Activated B cell treated with CpG ODN at 0.5 μM for 24 hours (primary cell): ENCODE measurements around the gene RNF26. TPM values are rescaled to one million over a fixed set of nuclear protein-coding genes. Genes with fewer than 3 reads are reported as not detected.

Experiments
- ATAC-seq: fragments of 200-7000 bp; cut with Tn5 transposase; one replicate; pipeline ENCODE4 v1.10.0; 2021; ENCODE audit warnings: low read depth, mild to moderate bottlenecking, moderate library complexity
- CTCF ChIA-PET: fragments of 350-600 bp; sonication (Branson Sonifier 250); formaldehyde crosslinking; loops from one replicate; lab custom pipeline; 2021; ENCODE audit warnings: antibody characterized with exemption; lab: Charles Lee
- POLR2A ChIA-PET: fragments of 350-600 bp; sonication (Branson Sonifier 250); formaldehyde crosslinking; loops from one replicate; lab custom pipeline; 2021; ENCODE audit warnings: antibody characterized with exemption; lab: Charles Lee
- DNase-seq: peaks from one replicate; pipeline ENCODE4 v3.0.0; 2022
- H3K27ac Mint-ChIP-seq: one replicate; pipeline ENCODE4 v1.8.0; 2020; ENCODE audit warnings: mixed read lengths
- H3K27me3 Mint-ChIP-seq: one replicate; pipeline ENCODE4 v1.8.0; 2021; ENCODE audit warnings: mixed read lengths
- H3K36me3 Mint-ChIP-seq: one replicate; pipeline ENCODE4 v1.8.0; 2021; ENCODE audit warnings: low read depth, mixed read lengths
- H3K4me1 Mint-ChIP-seq: one replicate; pipeline ENCODE4 v1.8.0; 2021; ENCODE audit warnings: mixed read lengths
- H3K4me3 Mint-ChIP-seq: one replicate; pipeline ENCODE4 v1.8.0; 2020; ENCODE audit warnings: mild to moderate bottlenecking, mixed read lengths
- H3K9me3 Mint-ChIP-seq: one replicate; pipeline ENCODE4 v1.8.0; 2020; ENCODE audit warnings: mixed read lengths
- intact Hi-C: fragments of 100-400 bp; cut with micrococcal nuclease; formaldehyde crosslinking; loops from one replicate; pipeline ENCODE4 v1.15.1; 2024
- total RNA-seq: library from RNA; stranded (reverse); gene quantifications from 2 replicates; pipeline ENCODE4 v1.2.3, GENCODE V29; 2022
- TF ChIP-seq, protein P1 (sequence below): fragments of 200-600 bp; IDR thresholded peaks from one replicate; pipeline ENCODE4 v1.8.0; 2022; ENCODE audit warnings: antibody characterized with exemption, mild to moderate bottlenecking

The RNF26 gene
- total RNA-seq, 1 donor from 2014 or later: 21.2 TPM

DNA sequence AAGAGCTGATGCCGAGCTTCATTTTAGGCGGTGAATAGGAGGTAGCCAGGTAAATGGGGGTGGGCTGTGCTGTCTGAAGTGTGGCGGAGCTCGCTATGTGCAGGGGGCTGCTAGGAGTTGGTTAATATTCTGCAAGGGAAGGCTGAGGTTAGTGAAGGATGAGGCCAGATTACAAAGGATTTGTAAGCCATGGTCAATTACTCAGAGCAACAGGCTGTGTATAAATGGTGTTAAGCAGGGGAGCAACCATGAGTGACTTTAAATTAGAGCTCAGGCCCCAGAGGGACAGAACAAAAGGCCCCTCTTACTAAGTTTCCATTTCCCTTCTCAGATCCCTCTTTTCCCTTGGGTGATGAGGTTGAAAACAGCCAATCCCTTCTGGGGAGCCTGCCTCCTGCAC, 10.1 kb upstream of the RNF26 start:
- no peak for DNase-seq
- H3K27me3 Mint-ChIP-seq: peaks cover 6% of the 10 kb centered on the region
- CTCF ChIA-PET: interaction anchor here (1.1 to 4.6 kb wide), 7 partner anchors 8 to 155 kb away, joined by 3 to 38 read pairs (median 7); partner anchors contain the start of gene RNF26
- H3K4me3 Mint-ChIP-seq: no peak overlapping the region
- intact Hi-C loops: no loop called here
- TF ChIP-seq, protein P1, sequence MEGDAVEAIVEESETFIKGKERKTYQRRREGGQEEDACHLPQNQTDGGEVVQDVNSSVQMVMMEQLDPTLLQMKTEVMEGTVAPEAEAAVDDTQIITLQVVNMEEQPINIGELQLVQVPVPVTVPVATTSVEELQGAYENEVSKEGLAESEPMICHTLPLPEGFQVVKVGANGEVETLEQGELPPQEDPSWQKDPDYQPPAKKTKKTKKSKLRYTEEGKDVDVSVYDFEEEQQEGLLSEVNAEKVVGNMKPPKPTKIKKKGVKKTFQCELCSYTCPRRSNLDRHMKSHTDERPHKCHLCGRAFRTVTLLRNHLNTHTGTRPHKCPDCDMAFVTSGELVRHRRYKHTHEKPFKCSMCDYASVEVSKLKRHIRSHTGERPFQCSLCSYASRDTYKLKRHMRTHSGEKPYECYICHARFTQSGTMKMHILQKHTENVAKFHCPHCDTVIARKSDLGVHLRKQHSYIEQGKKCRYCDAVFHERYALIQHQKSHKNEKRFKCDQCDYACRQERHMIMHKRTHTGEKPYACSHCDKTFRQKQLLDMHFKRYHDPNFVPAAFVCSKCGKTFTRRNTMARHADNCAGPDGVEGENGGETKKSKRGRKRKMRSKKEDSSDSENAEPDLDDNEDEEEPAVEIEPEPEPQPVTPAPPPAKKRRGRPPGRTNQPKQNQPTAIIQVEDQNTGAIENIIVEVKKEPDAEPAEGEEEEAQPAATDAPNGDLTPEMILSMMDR: no peak
- H3K4me1 Mint-ChIP-seq: peaks cover 24% of the 10 kb centered on the region
- POLR2A ChIA-PET: interaction anchor here (0.8 to 1.3 kb wide), 2 partner anchors 118 to 306 kb away, joined by 3 to 5 read pairs; partner anchors contain the start of genes CBL, RPS25 and TRAPPC4
- ATAC-seq: no peak
- no peak overlapping the region for H3K27ac Mint-ChIP-seq
- H3K9me3 Mint-ChIP-seq: no peaks in the 10 kb centered on the region
- H3K36me3 Mint-ChIP-seq: no peaks in the 10 kb centered on the region

- peaks cover 9% of the 10 kb centered on the region for H3K4me1 Mint-ChIP-seq
- POLR2A ChIA-PET: no interaction called here
- TF ChIP-seq, protein P1: no peak
- no peak for DNase-seq
- no peak overlapping the region for H3K4me3 Mint-ChIP-seq
- intact Hi-C loops: no loop called here
- peaks cover 4% of the 10 kb centered on the region for H3K27me3 Mint-ChIP-seq
- peaks cover 1% of the 10 kb centered on the region for H3K36me3 Mint-ChIP-seq
- CTCF ChIA-PET: no interaction called here
- ATAC-seq: no peak
- H3K9me3 Mint-ChIP-seq: no peaks in the 10 kb centered on the region
- no peak overlapping the region for H3K27ac Mint-ChIP-seq
These were observed 5.0 kb upstream of the RNF26 start for GRCh38 chr11:119329320-119329719.

GRCh38 chr11:119330237-119330636, 4.1 kb upstream of the RNF26 start:
- ATAC-seq (no peak), DNase-seq (no peak)
- ChIA-PET CTCF (no interaction called here), POLR2A (interaction anchor here (0.7 kb wide), 1 partner anchor 67 kb away, joined by 5 read pairs; no protein-coding TSS in a partner anchor)
- Mint-ChIP-seq H3K4me3 (no peak overlapping the region), H3K27me3 (peaks cover 4% of the 10 kb centered on the region), H3K27ac (no peak overlapping the region), H3K4me1 (peaks cover 15% of the 10 kb centered on the region), H3K9me3 (no peaks in the 10 kb centered on the region), H3K36me3 (peaks cover 5% of the 10 kb centered on the region)
- TF ChIP-seq, protein P1: no peak
- intact Hi-C loops: no loop called here

DNA sequence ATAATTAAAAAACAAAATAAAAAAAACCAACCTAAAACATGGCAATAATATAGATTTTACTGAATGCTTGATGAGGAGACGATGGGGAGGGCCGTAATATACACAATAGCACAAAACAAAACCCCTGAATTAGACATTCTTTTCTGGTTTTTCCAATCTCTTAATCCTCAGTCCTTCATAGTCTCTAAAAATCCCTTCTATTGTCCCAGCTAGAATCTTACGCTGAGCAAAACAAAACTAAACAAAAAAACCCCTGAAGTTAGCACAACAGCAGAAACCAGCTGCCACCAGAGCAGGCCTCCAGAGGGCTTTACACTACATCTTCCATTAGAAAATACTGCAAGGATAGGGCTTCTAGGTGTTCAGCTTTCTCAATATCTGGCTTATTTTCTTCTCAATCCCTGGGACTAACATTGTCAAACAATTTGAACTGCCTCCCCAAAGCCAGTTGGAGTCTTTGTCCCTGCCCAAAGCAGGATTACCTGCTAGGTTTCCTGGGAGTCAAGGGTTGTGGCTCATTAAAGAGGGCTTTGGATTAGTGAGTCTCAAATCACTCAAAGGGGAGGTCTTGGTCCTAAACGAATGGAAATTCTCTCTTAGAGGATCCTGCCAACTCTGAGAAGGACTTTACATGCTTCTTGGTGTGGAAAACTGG, 2.1 kb upstream of the RNF26 start:
- Mint-ChIP-seq H3K4me1 (peaks cover 21% of the 10 kb centered on the region), H3K4me3 (no peak overlapping the region), H3K9me3 (no peaks in the 10 kb centered on the region), H3K27ac (no peak overlapping the region), H3K27me3 (peaks cover 4% of the 10 kb centered on the region), H3K36me3 (peaks cover 14% of the 10 kb centered on the region)
- CTCF ChIA-PET: interaction anchor here (1.2 kb wide), 1 partner anchor 8 kb away, joined by 4 read pairs; no protein-coding TSS in a partner anchor
- intact Hi-C loops: no loop called here
- DNase-seq (no peak), ATAC-seq (no peak)
- TF ChIP-seq, protein P1: no peak
- POLR2A ChIA-PET: no interaction called here

GRCh38 chr11:119335091-119335654, 846 bp downstream of the RNF26 start:
- TF ChIP-seq, protein P1: no peak
- Mint-ChIP-seq H3K27me3 (peaks cover 11% of the 10 kb centered on the region), H3K27ac (peak overlapping the region; percentile 93), H3K9me3 (no peaks in the 10 kb centered on the region), H3K36me3 (peaks cover 15% of the 10 kb centered on the region), H3K4me3 (peak overlapping the region; percentile 99), H3K4me1 (peaks cover 32% of the 10 kb centered on the region)
- POLR2A ChIA-PET: interaction anchor here (0.5 to 1.4 kb wide), 3 partner anchors 14 to 763 kb away, joined by 4 to 10 read pairs (median 9); partner anchors contain the start of gene ARCN1
- intact Hi-C loops: no loop called here
- CTCF ChIA-PET: interaction anchor here (1.0 to 2.2 kb wide), 2 partner anchors 12 to 21 kb away, joined by 3 to 12 read pairs; no protein-coding TSS in a partner anchor
- DNase-seq (no peak), ATAC-seq (no peak)
